GM12874 (cell line): Measurements from ENCODE around the gene RBBP6.

ENCODE experiments used
- TF ChIP-seq, protein P1 (sequence below): IDR thresholded peaks from 2 replicates; pipeline ENCODE4 v1.5.1; 2011; ENCODE audit warnings: low read depth, mild to moderate bottlenecking, control low read depth, low read length, moderate library complexity; ENCODE audit not compliant: insufficient read depth

Gene RBBP6

DNA sequence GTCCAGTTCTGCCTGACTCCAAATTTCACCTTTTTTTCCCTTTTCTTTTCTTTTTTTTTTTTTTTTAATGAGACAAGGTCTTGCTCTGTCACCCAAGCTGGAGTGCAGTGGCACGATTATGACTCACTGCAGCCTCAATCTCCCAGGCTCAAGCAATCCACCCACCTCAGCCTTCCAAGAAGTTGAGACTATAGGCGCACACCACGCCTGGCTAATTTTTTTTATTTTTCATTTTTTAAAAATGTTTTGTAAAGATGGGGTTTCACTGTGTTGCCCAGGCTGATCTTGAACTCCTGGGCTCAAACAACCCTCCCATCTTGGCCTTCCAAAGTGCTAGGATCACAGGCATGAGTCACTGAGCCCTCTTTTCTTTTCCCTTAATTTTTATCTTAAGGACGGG is 33.4 kb upstream of the RBBP6 start:
- TF ChIP-seq, protein P1, sequence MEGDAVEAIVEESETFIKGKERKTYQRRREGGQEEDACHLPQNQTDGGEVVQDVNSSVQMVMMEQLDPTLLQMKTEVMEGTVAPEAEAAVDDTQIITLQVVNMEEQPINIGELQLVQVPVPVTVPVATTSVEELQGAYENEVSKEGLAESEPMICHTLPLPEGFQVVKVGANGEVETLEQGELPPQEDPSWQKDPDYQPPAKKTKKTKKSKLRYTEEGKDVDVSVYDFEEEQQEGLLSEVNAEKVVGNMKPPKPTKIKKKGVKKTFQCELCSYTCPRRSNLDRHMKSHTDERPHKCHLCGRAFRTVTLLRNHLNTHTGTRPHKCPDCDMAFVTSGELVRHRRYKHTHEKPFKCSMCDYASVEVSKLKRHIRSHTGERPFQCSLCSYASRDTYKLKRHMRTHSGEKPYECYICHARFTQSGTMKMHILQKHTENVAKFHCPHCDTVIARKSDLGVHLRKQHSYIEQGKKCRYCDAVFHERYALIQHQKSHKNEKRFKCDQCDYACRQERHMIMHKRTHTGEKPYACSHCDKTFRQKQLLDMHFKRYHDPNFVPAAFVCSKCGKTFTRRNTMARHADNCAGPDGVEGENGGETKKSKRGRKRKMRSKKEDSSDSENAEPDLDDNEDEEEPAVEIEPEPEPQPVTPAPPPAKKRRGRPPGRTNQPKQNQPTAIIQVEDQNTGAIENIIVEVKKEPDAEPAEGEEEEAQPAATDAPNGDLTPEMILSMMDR, result no peak

DNA sequence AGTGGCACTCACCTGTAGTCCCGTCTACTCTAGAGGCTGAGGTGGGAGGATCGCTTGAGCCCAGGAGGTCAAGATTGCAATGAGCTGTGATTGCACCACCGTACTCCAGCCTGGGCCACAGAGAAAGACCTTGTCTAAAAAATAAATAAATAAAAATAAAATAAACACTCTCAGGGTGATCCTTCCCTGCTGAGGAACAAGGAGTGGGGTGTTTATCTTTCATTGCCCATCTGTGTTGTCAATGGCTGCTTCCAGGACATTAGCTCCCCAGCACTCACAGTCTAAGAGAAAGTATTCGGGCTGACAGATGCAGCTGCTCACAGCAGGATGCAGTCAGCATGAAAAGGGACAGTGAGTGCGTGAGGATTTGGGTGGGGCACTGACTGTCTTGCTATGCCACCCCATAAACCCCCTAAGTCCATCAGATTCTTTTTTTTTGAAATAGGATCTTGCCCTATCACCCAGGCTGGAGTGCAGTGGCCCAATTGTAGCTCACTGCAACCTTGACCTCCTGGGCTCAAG is 31.3 kb upstream of the RBBP6 start:
- TF ChIP-seq, protein P1, result no peak

DNA sequence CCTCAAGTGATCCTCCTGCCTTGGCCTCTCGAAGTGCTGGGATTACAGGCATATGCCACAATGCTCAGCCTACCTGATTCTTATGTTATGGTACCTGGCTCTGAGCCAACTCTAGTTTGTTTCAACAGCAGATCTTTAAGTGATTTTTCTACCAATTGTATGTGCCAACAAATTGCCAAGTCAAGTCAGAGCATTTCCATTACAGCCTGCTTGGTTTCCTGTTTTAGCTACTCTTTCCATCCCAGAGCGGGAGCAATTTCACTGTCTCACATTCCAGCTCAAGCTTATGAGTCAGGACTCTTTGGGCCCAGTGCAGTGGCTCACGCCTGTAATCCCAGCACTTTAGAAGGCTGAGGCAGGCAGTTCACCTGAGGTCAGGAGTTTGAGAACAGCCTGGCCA is 30.8 kb upstream of the RBBP6 start:
- TF ChIP-seq, protein P1, result no peak

DNA sequence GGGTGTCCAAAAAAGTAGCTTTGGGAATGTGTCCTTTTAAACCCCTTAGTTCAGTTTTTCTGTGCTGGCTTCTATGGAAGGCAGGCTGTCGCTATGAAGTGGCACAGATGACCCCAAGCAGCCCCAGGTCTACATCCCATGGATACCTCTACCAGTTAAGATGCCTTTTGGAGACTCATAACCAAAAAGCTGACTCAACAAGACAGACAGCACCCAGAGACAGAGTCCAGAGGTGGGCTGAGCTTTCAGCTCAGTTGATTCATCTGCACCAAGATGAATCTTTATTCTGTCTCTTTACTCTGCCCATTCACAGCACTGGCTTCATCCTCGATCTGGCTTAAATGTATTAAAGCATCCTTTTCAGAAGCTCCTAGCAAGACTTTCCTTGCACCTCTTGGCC is 29.8 kb upstream of the RBBP6 start:
- TF ChIP-seq, protein P1, result no peak

DNA sequence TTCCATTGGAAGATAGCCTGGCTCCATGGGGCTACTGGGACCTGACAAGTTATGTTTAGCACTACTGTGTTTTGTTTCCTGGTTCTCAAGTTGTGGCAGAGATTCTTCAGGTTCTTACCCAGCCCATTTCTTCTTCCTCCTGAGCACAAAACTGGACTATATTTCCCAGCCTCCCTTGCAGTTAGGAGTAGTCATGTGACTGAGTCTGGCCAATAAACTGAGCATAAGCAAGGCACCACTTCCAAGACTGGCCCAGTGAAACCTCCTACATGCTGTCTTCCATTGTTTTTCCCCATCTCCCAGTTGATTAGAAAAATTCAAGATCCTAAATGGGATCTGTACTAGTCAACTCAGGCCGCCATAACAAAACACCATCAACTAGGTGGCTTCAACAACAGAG is 28.2 kb upstream of the RBBP6 start:
- TF ChIP-seq, protein P1, result no peak

DNA sequence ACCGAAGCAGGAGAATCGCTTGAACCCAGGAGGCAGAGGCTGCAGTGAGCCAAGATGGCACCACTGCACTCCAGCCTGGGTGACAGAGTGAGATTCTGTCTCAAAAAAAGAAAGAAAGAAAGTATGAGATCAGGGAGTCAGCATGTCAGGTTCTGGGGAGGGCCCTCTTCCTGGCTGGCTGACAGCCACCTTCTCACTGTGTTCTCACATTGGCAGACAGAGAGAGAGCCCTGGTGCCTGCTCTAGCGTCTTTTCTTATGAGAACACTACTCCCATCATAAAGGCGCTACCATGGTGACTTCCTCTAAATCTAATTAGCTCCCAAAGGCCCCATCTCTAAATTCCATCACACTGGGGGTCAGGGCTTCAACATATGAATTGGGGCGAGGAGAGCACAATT is 27.6 kb upstream of the RBBP6 start:
- TF ChIP-seq, protein P1, result no peak

DNA sequence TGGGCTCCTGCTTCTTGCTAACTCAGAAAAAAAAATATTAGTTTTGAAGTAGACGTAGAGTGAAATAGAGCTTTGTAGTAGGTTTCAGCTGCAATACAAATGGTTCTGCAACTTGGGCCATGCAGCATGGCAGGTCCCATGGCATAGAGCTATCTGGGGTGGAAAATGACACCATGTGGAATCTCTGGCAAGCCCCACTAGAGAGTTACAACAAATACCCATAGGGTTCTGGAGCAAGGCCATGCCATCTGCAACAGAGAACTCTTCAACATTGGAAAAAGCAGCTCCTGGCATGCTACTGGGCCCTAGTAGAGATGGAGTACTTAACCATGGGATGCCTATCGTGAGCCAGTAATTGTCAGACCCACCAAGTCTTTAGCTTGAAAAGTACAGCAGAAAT is 25.3 kb upstream of the RBBP6 start:
- TF ChIP-seq, protein P1, result no peak
